Caki2 (cell line): ENCODE data around the gene UBASH3A. TPM values are rescaled to one million over a fixed set of nuclear protein-coding genes. Genes with fewer than 3 reads are reported as not detected.

Experiments
- DNase-seq: peaks from one replicate; pipeline ENCODE4 v3.0.0-alpha.2; 2015; ENCODE audit warnings: low read depth
- in situ Hi-C: cut with HindIII; loops from 2 replicates; pipeline ENCODE4 v1.10.0; 2016; ENCODE audit warnings: low sequenced_read_pairs, low pct_unique_long_range_greater_than_20kb, mixed read lengths
- total RNA-seq: library from RNA; depleted of rRNA; stranded (reverse); fragments of >200 nt; shearing (Covaris generic); gene quantifications from 2 replicates; pipeline ENCODE4 v1.2.3, GENCODE V29; 2014; ENCODE audit warnings: low replicate concordance

Gene UBASH3A
- total RNA-seq, 1 experiment from 2014 or later = not detected

GRCh38 chr21:42419845-42420244, 16.1 kb downstream of the UBASH3A start:
- in situ Hi-C loops = no loop called here
- no peak for DNase-seq

GRCh38 chr21:42421018-42421793, 17.5 kb downstream of the UBASH3A start:
- DNase-seq = no peak
- in situ Hi-C loops = no loop called here

GRCh38 chr21:42423197-42423675, 19.5 kb downstream of the UBASH3A start:
- in situ Hi-C loops = no loop called here
- DNase-seq = no peak

- in situ Hi-C loops = no loop called here
Measured at GRCh38 chr21:42423685-42424084, 20.0 kb downstream of the UBASH3A start.

GRCh38 chr21:42424914-42425541, 21.3 kb downstream of the UBASH3A start:
- DNase-seq = no peak
- in situ Hi-C loops = no loop called here

More at GRCh38 chr21:42423685-42424084, 20.0 kb downstream of the UBASH3A start:
- DNase-seq = no peak

GRCh38 chr21:42425591-42425990, 21.9 kb downstream of the UBASH3A start:
- in situ Hi-C loops = no loop called here
- no peak for DNase-seq

GRCh38 chr21:42426424-42426823, 22.7 kb downstream of the UBASH3A start:
- in situ Hi-C loops = no loop called here

GRCh38 chr21:42426876-42427480, 23.3 kb downstream of the UBASH3A start:
- no peak for DNase-seq
- in situ Hi-C loops = no loop called here

More at GRCh38 chr21:42426424-42426823, 22.7 kb downstream of the UBASH3A start:
- no peak for DNase-seq

- in situ Hi-C loops = no loop called here
- DNase-seq = no peak
Measured at GRCh38 chr21:42427809-42428419, 24.2 kb downstream of the UBASH3A start.

GRCh38 chr21:42429021-42429420, 25.3 kb downstream of the UBASH3A start:
- DNase-seq = no peak
- in situ Hi-C loops = no loop called here

GRCh38 chr21:42429856-42430255, 26.2 kb downstream of the UBASH3A start:
- no peak for DNase-seq
- in situ Hi-C loops = no loop called here

- no peak for DNase-seq
- in situ Hi-C loops = no loop called here
Measured at GRCh38 chr21:42430521-42430920, 26.8 kb downstream of the UBASH3A start.

GRCh38 chr21:42431196-42431595, 27.5 kb downstream of the UBASH3A start:
- in situ Hi-C loops = no loop called here
- DNase-seq = no peak

- in situ Hi-C loops = no loop called here
Measured at GRCh38 chr21:42432695-42433094, 29.0 kb downstream of the UBASH3A start.

GRCh38 chr21:42433946-42434551, 30.3 kb downstream of the UBASH3A start:
- in situ Hi-C loops = no loop called here
- no peak for DNase-seq

More at GRCh38 chr21:42432695-42433094, 29.0 kb downstream of the UBASH3A start:
- no peak for DNase-seq

GRCh38 chr21:42434884-42435283, 31.2 kb downstream of the UBASH3A start:
- in situ Hi-C loops = no loop called here
- no peak for DNase-seq

GRCh38 chr21:42435401-42435800, 31.7 kb downstream of the UBASH3A start:
- DNase-seq = no peak
- in situ Hi-C loops = no loop called here

GRCh38 chr21:42435833-42436232, 32.1 kb downstream of the UBASH3A start:
- in situ Hi-C loops = no loop called here
- no peak for DNase-seq
